Mesothelial cell of epicardium (in vitro differentiated cells): ENCODE measurements around the gene TPCN1. TPM values are rescaled to one million over a fixed set of nuclear protein-coding genes. Genes with fewer than 3 reads are reported as not detected.

Experiments used
- DNase-seq, 2 experiments: peaks; one replicate each; pipeline ENCODE4 v3.0.0; 2021; ENCODE audit warnings: low spot score in 2 of 2; ENCODE audit not compliant: unreplicated experiment in 2 of 2
- H3K27ac Mint-ChIP-seq: 2 replicates; pipeline ENCODE4 v1.8.0; 2021; ENCODE audit warnings: mixed read lengths
- H3K27me3 Mint-ChIP-seq: 2 replicates; pipeline ENCODE4 v1.8.0; 2021; ENCODE audit warnings: low read depth, mixed read lengths
- H3K36me3 Mint-ChIP-seq: 2 replicates; pipeline ENCODE4 v1.8.0; 2021; ENCODE audit warnings: mixed read lengths
- H3K4me1 Mint-ChIP-seq: 2 replicates; pipeline ENCODE4 v1.8.0; 2021; ENCODE audit warnings: mixed read lengths
- H3K4me3 Mint-ChIP-seq: 2 replicates; pipeline ENCODE4 v1.8.0; 2021; ENCODE audit warnings: mild to moderate bottlenecking, moderate library complexity, mixed read lengths
- H3K9me3 Mint-ChIP-seq: 2 replicates; pipeline ENCODE4 v1.8.0; 2021; ENCODE audit warnings: mixed read lengths
- CTCF ChIP-seq: fragments of 200-600 bp; sonication (generic); IDR thresholded peaks from one replicate; pipeline ENCODE4 v1.5.0; 2021; ENCODE audit warnings: antibody characterized with exemption; ENCODE audit not compliant: unreplicated experiment
- total RNA-seq: library from RNA; stranded (reverse); gene quantifications from 3 replicates; pipeline ENCODE4 v1.2.1, GENCODE V29; 2021

TPCN1 gene
- total RNA-seq, 1 donor from 2014 or later = 40.0 TPM

- no peaks in the 10 kb centered on the region for H3K9me3 Mint-ChIP-seq
- H3K36me3 Mint-ChIP-seq = peaks cover 23% of the 10 kb centered on the region
- TF ChIP-seq CTCF = no peak
- no peaks in the 10 kb centered on the region for H3K27me3 Mint-ChIP-seq
- H3K27ac Mint-ChIP-seq = no peak overlapping the region
- no peak for DNase-seq
- H3K4me1 Mint-ChIP-seq = peaks cover 25% of the 10 kb centered on the region
- no peak overlapping the region for H3K4me3 Mint-ChIP-seq
Measured at GRCh38 chr12:113190761-113191160, 30.5 kb upstream of the TPCN1 start.

GRCh38 chr12:113191227-113191626 lies 30.0 kb upstream of the TPCN1 start:
- TF ChIP-seq CTCF = no peak
- Mint-ChIP-seq H3K4me1 (peaks cover 22% of the 10 kb centered on the region), H3K9me3 (no peaks in the 10 kb centered on the region), H3K27me3 (no peaks in the 10 kb centered on the region), H3K36me3 (peaks cover 23% of the 10 kb centered on the region), H3K27ac (no peak overlapping the region), H3K4me3 (no peak overlapping the region)
- DNase-seq = no peak

- Mint-ChIP-seq H3K27me3 (no peaks in the 10 kb centered on the region), H3K27ac (no peak overlapping the region), H3K4me3 (no peak overlapping the region), H3K9me3 (no peaks in the 10 kb centered on the region), H3K4me1 (peaks cover 11% of the 10 kb centered on the region), H3K36me3 (peaks cover 9% of the 10 kb centered on the region)
- no peak for DNase-seq
- no peak for TF ChIP-seq CTCF
Measured at GRCh38 chr12:113194971-113195391, 26.3 kb upstream of the TPCN1 start.

GRCh38 chr12:113195598-113195997 lies 25.7 kb upstream of the TPCN1 start:
- Mint-ChIP-seq H3K27ac (peak overlapping the region; percentile 47), H3K36me3 (peaks cover 6% of the 10 kb centered on the region), H3K27me3 (no peaks in the 10 kb centered on the region), H3K4me1 (peaks cover 11% of the 10 kb centered on the region), H3K4me3 (no peak overlapping the region), H3K9me3 (no peaks in the 10 kb centered on the region)
- no peak for DNase-seq
- no peak for TF ChIP-seq CTCF

- no peaks in the 10 kb centered on the region for H3K9me3 Mint-ChIP-seq
- H3K27me3 Mint-ChIP-seq = no peaks in the 10 kb centered on the region
- H3K4me3 Mint-ChIP-seq = no peak overlapping the region
- H3K36me3 Mint-ChIP-seq = peaks cover 6% of the 10 kb centered on the region
- peaks cover 11% of the 10 kb centered on the region for H3K4me1 Mint-ChIP-seq
- H3K27ac Mint-ChIP-seq = no peak overlapping the region
- no peak for TF ChIP-seq CTCF
- no peak for DNase-seq
Measured at GRCh38 chr12:113196582-113196981, 24.7 kb upstream of the TPCN1 start.

GRCh38 chr12:113196990-113197389 lies 24.3 kb upstream of the TPCN1 start:
- Mint-ChIP-seq H3K4me1 (peaks cover 11% of the 10 kb centered on the region), H3K27ac (no peak overlapping the region), H3K4me3 (no peak overlapping the region), H3K9me3 (no peaks in the 10 kb centered on the region), H3K36me3 (peaks cover 4% of the 10 kb centered on the region), H3K27me3 (no peaks in the 10 kb centered on the region)
- TF ChIP-seq CTCF = no peak
- no peak for DNase-seq
